ENCODE measurements around the gene CADPS2. TPM values are rescaled to one million over a fixed set of nuclear protein-coding genes. Genes with fewer than 3 reads are reported as not detected.

CADPS2 gene
- total and polyA plus RNA-seq, 4 donors = 5.6 to 41.1 (median 11.0) TPM

DNA sequence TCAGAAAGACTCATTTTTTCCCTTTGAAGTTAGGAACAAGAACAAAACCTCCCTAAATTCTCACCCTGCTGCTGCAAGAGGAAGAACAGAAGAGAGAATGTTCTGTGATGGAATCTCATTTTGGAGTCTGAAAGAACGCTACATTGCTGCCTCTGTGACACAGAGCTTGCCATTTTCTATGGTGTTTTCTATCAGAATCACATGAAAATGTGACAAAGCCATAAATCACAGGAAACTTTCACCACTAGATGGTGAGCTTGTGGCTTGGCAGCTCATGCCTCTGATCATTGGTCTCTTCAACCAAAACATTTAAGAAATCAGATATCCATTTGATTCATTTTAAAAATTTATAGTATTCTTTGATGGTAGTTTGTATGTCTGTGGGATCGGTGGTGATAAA lies 82.9 kb downstream of the CADPS2 start:
- Histone ChIP-seq H3K27me3 (ENCODE audit: control insufficient read depth in 4 of 4, insufficient read depth in 4 of 4, low read length in 3 of 4) (no peaks in the 10 kb centered on the region), H3K4me3 (ENCODE audit: low read depth in 1 of 3, low read length in 3 of 3) (no peak overlapping the region), H3K4me1 (ENCODE audit: control insufficient read depth in 4 of 4, insufficient read depth in 4 of 4, low read length in 3 of 4) (no peaks in the 10 kb centered on the region), H3K9me3 (ENCODE audit: control insufficient read depth in 4 of 4, low read length in 3 of 4) (no peaks in the 10 kb centered on the region), H3K27ac (ENCODE audit: low read depth in 1 of 2, low read length in 2 of 2) (no peak overlapping the region), H3K9ac (ENCODE audit: low read depth in 1 of 2, low read length in 2 of 2) (no peak overlapping the region), H3K36me3 (ENCODE audit: control insufficient read depth in 4 of 4, insufficient read depth in 3 of 4, low read depth in 1 of 4, low read length in 3 of 4) (no peaks in the 10 kb centered on the region)
- no peak for TF ChIP-seq JUND (IDR thresholded peaks at IDR 0.05)
- TF ChIP-seq TAF1 (conservative IDR thresholded peaks at IDR 0.05) = no peak
- peak; percentile 79 to 87 for TF ChIP-seq RAD21 (IDR thresholded peaks at IDR 0.05)
- TF ChIP-seq HNF4A (conservative IDR thresholded peaks at IDR 0.05) = no peak
- TF ChIP-seq, protein P1, sequence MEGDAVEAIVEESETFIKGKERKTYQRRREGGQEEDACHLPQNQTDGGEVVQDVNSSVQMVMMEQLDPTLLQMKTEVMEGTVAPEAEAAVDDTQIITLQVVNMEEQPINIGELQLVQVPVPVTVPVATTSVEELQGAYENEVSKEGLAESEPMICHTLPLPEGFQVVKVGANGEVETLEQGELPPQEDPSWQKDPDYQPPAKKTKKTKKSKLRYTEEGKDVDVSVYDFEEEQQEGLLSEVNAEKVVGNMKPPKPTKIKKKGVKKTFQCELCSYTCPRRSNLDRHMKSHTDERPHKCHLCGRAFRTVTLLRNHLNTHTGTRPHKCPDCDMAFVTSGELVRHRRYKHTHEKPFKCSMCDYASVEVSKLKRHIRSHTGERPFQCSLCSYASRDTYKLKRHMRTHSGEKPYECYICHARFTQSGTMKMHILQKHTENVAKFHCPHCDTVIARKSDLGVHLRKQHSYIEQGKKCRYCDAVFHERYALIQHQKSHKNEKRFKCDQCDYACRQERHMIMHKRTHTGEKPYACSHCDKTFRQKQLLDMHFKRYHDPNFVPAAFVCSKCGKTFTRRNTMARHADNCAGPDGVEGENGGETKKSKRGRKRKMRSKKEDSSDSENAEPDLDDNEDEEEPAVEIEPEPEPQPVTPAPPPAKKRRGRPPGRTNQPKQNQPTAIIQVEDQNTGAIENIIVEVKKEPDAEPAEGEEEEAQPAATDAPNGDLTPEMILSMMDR (IDR thresholded peaks at IDR 0.05; ENCODE audit: low read depth, low read length, missing input control) = peak; percentile 52
- no peak for TF ChIP-seq HNF4G (IDR thresholded peaks at IDR 0.05)
- no peak for TF ChIP-seq FOXA2 (IDR thresholded peaks at IDR 0.05)
- TF ChIP-seq FOXA1 (IDR thresholded peaks at IDR 0.05) = no peak
- TF ChIP-seq, protein P2, sequence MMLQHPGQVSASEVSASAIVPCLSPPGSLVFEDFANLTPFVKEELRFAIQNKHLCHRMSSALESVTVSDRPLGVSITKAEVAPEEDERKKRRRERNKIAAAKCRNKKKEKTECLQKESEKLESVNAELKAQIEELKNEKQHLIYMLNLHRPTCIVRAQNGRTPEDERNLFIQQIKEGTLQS (IDR thresholded peaks at IDR 0.05) = no peak
- no peak for TF ChIP-seq GABPA (IDR thresholded peaks at IDR 0.05 in 1 of 2, conservative IDR thresholded peaks at IDR 0.05 in 1 of 2)
- no peak for TF ChIP-seq NR2F2 (IDR thresholded peaks at IDR 0.05)
- no peak for TF ChIP-seq YY1 (IDR thresholded peaks at IDR 0.05)
- no peak for TF ChIP-seq EGR1 (IDR thresholded peaks at IDR 0.05; ENCODE audit: low read depth in 2 of 2)
- TF ChIP-seq, protein P3, sequence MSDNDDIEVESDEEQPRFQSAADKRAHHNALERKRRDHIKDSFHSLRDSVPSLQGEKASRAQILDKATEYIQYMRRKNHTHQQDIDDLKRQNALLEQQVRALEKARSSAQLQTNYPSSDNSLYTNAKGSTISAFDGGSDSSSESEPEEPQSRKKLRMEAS (IDR thresholded peaks at IDR 0.05) = no peak
- TF ChIP-seq, protein P4, sequence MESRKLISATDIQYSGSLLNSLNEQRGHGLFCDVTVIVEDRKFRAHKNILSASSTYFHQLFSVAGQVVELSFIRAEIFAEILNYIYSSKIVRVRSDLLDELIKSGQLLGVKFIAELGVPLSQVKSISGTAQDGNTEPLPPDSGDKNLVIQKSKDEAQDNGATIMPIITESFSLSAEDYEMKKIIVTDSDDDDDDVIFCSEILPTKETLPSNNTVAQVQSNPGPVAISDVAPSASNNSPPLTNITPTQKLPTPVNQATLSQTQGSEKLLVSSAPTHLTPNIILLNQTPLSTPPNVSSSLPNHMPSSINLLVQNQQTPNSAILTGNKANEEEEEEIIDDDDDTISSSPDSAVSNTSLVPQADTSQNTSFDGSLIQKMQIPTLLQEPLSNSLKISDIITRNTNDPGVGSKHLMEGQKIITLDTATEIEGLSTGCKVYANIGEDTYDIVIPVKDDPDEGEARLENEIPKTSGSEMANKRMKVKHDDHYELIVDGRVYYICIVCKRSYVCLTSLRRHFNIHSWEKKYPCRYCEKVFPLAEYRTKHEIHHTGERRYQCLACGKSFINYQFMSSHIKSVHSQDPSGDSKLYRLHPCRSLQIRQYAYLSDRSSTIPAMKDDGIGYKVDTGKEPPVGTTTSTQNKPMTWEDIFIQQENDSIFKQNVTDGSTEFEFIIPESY (IDR thresholded peaks at IDR 0.05) = no peak
- no peak for TF ChIP-seq SP1 (IDR thresholded peaks at IDR 0.05)
- TF ChIP-seq, protein P5, sequence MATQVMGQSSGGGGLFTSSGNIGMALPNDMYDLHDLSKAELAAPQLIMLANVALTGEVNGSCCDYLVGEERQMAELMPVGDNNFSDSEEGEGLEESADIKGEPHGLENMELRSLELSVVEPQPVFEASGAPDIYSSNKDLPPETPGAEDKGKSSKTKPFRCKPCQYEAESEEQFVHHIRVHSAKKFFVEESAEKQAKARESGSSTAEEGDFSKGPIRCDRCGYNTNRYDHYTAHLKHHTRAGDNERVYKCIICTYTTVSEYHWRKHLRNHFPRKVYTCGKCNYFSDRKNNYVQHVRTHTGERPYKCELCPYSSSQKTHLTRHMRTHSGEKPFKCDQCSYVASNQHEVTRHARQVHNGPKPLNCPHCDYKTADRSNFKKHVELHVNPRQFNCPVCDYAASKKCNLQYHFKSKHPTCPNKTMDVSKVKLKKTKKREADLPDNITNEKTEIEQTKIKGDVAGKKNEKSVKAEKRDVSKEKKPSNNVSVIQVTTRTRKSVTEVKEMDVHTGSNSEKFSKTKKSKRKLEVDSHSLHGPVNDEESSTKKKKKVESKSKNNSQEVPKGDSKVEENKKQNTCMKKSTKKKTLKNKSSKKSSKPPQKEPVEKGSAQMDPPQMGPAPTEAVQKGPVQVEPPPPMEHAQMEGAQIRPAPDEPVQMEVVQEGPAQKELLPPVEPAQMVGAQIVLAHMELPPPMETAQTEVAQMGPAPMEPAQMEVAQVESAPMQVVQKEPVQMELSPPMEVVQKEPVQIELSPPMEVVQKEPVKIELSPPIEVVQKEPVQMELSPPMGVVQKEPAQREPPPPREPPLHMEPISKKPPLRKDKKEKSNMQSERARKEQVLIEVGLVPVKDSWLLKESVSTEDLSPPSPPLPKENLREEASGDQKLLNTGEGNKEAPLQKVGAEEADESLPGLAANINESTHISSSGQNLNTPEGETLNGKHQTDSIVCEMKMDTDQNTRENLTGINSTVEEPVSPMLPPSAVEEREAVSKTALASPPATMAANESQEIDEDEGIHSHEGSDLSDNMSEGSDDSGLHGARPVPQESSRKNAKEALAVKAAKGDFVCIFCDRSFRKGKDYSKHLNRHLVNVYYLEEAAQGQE (IDR thresholded peaks at IDR 0.05) = no peak
- no peak for TF ChIP-seq RXRA (IDR thresholded peaks at IDR 0.05)
- no peak for DNase-seq (ENCODE audit: low spot score)
- 50% methylated on average over 2 of the region's 2 CpGs for WGBS

All from liver (tissue), 9 donors.